Epithelial cell of proximal tubule (primary cell): ENCODE measurements around the gene ITGAV. TPM values are rescaled to one million over a fixed set of nuclear protein-coding genes. Genes with fewer than 3 reads are reported as not detected.

Experiments
- DNase-seq: peaks from one replicate; pipeline ENCODE4 v3.0.0-alpha.2; 2011; ENCODE audit warnings: low read depth
- H3K4me3 ChIP-seq: 2 replicates; pipeline ENCODE4 v1.5.1; 2011; ENCODE audit warnings: low read depth, mild to moderate bottlenecking, low read length
- total RNA-seq: library from RNA; depleted of rRNA; stranded (reverse); fragments of >200 nt; gene quantifications from 2 replicates; pipeline ENCODE4 v1.2.3, GENCODE V29; 2015
- TF ChIP-seq, protein P1 (sequence below): conservative IDR thresholded peaks from 2 replicates; pipeline ENCODE4 v1.5.1; 2012; ENCODE audit warnings: low read depth, mild to moderate bottlenecking, low read length

Gene ITGAV
- total RNA-seq, 1 donor from 2014 or later: 135 TPM

DNA sequence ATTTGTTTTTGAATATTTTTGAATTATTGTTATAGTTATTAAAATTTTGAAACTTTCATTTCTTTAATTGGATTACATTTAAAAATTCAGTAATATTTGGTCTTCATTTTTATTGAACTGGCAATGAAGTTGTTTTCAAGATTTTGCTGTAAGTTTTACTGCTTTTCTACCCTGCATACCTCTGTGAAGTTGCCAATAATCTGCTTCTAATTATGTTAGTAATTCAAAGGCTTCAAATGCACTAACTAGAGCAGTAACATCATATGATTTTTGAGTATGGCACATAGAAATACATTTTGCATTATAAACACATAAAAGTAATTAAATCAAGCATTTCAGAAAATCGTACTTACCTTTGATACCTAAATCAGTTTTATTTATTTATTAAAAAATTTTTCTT is 63.7 kb downstream of the ITGAV start:
- DNase-seq: no peak
- no peak overlapping the region for H3K4me3 ChIP-seq
- TF ChIP-seq, protein P1, sequence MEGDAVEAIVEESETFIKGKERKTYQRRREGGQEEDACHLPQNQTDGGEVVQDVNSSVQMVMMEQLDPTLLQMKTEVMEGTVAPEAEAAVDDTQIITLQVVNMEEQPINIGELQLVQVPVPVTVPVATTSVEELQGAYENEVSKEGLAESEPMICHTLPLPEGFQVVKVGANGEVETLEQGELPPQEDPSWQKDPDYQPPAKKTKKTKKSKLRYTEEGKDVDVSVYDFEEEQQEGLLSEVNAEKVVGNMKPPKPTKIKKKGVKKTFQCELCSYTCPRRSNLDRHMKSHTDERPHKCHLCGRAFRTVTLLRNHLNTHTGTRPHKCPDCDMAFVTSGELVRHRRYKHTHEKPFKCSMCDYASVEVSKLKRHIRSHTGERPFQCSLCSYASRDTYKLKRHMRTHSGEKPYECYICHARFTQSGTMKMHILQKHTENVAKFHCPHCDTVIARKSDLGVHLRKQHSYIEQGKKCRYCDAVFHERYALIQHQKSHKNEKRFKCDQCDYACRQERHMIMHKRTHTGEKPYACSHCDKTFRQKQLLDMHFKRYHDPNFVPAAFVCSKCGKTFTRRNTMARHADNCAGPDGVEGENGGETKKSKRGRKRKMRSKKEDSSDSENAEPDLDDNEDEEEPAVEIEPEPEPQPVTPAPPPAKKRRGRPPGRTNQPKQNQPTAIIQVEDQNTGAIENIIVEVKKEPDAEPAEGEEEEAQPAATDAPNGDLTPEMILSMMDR: no peak

DNA sequence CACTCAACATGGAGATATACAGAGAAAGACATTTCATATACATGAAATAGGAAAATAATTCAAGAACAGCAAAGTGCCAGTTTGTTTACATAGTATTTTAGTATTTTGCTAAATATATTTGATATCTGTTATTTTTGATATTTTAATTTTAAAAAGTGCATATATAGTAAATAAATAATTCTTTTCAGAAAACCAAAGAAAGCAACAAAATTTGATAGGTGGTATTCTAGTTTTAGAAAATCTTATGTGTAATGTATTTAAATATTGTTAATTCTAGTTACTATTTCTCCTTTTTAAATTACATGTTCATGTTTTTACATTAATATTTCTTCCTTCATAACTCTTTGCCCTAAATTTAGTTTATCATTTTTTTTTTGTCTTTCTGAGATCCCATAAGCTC is 69.5 kb downstream of the ITGAV start:
- DNase-seq: no peak
- TF ChIP-seq, protein P1: no peak
- H3K4me3 ChIP-seq: no peak overlapping the region

DNA sequence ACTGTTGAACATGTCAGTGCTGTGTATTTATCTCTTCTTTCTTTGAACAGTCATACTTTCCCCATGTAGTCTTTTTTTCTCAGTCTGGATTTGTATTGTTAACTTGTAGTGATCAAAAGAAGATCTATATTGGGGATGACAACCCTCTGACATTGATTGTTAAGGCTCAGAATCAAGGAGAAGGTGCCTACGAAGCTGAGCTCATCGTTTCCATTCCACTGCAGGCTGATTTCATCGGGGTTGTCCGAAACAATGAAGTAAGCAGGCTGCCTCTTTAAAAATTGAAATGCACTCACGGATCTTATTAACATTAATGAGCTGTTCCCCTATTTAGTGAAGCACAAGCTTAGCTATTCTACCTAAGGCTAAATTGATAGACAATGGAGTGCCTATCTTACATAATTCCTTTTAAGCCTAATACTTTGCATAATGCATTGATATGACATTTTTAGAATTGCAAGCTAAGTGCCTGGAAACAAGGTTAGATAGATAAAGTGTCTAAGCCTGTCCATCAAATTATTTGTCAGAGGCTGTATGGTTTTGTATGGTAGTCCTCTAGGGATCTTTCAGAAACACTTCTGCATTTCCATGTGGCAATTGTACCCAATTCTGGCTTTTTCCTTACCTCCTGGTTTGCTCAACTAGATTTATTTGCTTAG is 74.7 kb downstream of the ITGAV start:
- no peak for DNase-seq
- TF ChIP-seq, protein P1: no peak
- H3K4me3 ChIP-seq: no peak overlapping the region

DNA sequence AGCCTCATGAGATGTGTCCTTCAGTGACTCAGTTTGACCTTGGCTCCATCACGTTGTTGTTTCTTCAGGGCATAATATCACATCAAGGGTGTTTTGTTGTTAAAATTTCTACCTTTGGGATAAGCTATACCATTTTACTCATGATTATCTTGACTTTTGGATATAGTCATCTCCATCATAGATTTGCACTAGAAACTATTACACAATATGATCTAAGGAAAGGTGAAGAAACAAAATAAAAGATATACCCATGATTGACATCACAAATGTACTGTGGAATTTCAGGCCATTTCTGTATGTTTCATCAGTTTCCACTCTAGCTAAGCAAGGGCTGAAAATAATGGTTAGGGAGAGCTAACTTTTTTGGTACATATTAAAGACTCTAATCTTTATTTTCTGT is 79.3 kb downstream of the ITGAV start:
- TF ChIP-seq, protein P1: no peak
- no peak for DNase-seq
- H3K4me3 ChIP-seq: no peak overlapping the region

DNA sequence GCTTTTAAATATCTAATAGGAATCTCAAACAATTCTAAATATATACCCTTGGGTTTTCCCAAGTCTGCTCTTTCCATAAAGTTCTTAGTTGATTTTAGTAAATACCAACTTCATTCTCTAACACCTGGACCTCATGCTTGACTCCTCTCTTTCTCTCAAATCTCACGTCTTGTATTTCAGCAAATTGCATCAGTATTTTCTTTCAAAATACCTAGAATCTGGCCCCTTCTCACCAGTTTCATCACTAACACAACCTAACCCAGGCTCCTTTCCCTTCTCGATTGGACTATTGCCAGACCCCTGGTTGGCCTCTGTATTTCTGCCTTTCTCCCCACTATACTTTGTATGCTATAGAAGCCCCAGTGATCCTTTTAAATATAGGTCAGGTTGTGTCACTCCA is 81.0 kb downstream of the ITGAV start:
- no peak overlapping the region for H3K4me3 ChIP-seq
- DNase-seq: no peak
- TF ChIP-seq, protein P1: no peak

DNA sequence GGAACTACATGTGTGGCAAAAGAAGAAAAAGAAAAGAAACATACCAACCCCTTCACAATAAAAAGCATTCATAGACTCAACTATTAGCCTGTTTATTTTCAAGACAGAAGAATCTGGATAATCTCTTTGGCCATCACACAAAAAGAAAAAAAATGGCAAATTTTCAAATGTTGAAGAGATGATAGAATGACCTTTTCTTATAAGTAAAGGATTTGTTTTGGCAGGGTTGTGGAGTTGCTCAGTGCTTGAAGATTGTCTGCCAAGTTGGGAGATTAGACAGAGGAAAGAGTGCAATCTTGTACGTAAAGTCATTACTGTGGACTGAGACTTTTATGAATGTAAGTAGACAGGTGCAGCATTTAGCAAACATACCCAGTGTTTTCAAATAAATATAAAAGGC is 85.5 kb downstream of the ITGAV start:
- H3K4me3 ChIP-seq: no peak overlapping the region
- TF ChIP-seq, protein P1: no peak
- DNase-seq: no peak

DNA sequence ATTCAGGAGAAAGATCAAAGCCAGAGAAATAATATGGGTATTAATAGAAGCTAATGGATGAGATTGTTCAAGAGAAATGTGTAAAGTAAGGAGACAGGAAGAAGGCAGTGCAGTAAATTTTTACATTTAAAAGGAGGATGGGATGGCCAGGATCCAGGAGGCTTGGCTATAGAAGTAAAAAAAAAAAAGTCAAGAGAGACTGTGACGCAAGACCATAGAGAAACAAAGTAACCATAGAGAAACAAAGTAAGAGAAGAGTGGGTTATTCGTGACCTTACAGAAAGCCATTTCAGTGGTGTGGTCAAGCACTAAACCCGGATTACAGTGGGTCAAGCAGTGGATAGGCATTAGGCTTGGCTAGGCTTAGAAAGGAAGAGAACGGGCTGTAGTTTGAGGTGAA is 93.5 kb downstream of the ITGAV start:
- no peak overlapping the region for H3K4me3 ChIP-seq
- no peak for DNase-seq
- TF ChIP-seq, protein P1: no peak
